Thoracic aorta (tissue), 2 donors: ENCODE measurements around the gene STON2. TPM values are rescaled to one million over a fixed set of nuclear protein-coding genes. Genes with fewer than 3 reads are reported as not detected.

ENCODE experiments used
- ATAC-seq: fragments of 150-250 bp; one replicate; pipeline ENCODE4 v1.8.0; 2017; ENCODE audit warnings: low read depth; ENCODE audit not compliant: insufficient number of reproducible peaks, low FRiP score
- DNase-seq: peaks from one replicate; pipeline ENCODE4 v3.0.0-alpha.2; 2020; ENCODE audit warnings: low spot score
- H3K27ac ChIP-seq, 2 donors: fragments of 200-600 bp; sonication (generic); 1 replicate in 1 of 2; 2 replicates in 1 of 2; pipeline ENCODE4 v1.5.1; 2016; ENCODE audit warnings: mild to moderate bottlenecking in 2 of 2, moderate library complexity in 2 of 2
- H3K27me3 ChIP-seq: fragments of 200-600 bp; sonication (generic); replicated peaks from 2 replicates; pipeline ENCODE4 v1.6.0; 2016; ENCODE audit warnings: mild to moderate bottlenecking; ENCODE audit not compliant: insufficient read depth
- H3K36me3 ChIP-seq: fragments of 200-600 bp; sonication (generic); one replicate; pipeline ENCODE4 v1.5.1; 2016
- H3K4me1 ChIP-seq, 2 donors: fragments of 200-600 bp; sonication (generic); 1 replicate in 1 of 2; 2 replicates in 1 of 2; pipeline versions ENCODE4 v1.5.1 to v1.6.0; 2016; ENCODE audit warnings: low read depth in 2 of 2, mild to moderate bottlenecking in 1 of 2; ENCODE audit not compliant: control insufficient read depth in 1 of 2
- H3K4me3 ChIP-seq: fragments of 200-600 bp; sonication (generic); 2 replicates; pipeline ENCODE4 v1.5.1; 2016; ENCODE audit warnings: mild to moderate bottlenecking
- H3K9me3 ChIP-seq: fragments of 200-600 bp; sonication (generic); 2 replicates; pipeline ENCODE4 v1.5.1; 2016
- CTCF ChIP-seq: fragments of 200-600 bp; sonication (generic); IDR thresholded peaks from one replicate; pipeline ENCODE4 v1.5.1; 2019; ENCODE audit warnings: antibody characterized with exemption
- total RNA-seq, 2 donors: library from RNA; depleted of rRNA; stranded (reverse); fragments of >200 nt; gene quantifications; one replicate each; pipeline versions ENCODE4 v1.1.0 to v1.2.3, GENCODE V29; 2016

STON2 gene
- total RNA-seq, 2 donors from 2014 or later = 8.1 to 10.4 TPM

GRCh38 chr14:81298911-81299310 is 101.2 kb downstream of the STON2 start:
- ATAC-seq (no peak), DNase-seq (no peak)
- Histone ChIP-seq H3K4me1 (no peaks in the 10 kb centered on the region), H3K27me3 (no peaks in the 10 kb centered on the region), H3K27ac (no peak overlapping the region), H3K36me3 (no peaks in the 10 kb centered on the region), H3K4me3 (no peak overlapping the region), H3K9me3 (no peaks in the 10 kb centered on the region)
- no peak for TF ChIP-seq CTCF

GRCh38 chr14:81298122-81298521 is 102.0 kb downstream of the STON2 start:
- Histone ChIP-seq H3K36me3 (no peaks in the 10 kb centered on the region), H3K4me1 (no peaks in the 10 kb centered on the region), H3K9me3 (no peaks in the 10 kb centered on the region), H3K27me3 (no peaks in the 10 kb centered on the region), H3K27ac (no peak overlapping the region), H3K4me3 (no peak overlapping the region)
- TF ChIP-seq CTCF = no peak
- DNase-seq = no peak
- no peak for ATAC-seq

- Histone ChIP-seq H3K27ac (no peak overlapping the region), H3K4me1 (no peaks in the 10 kb centered on the region), H3K9me3 (no peaks in the 10 kb centered on the region), H3K4me3 (no peak overlapping the region), H3K27me3 (no peaks in the 10 kb centered on the region), H3K36me3 (no peaks in the 10 kb centered on the region)
- DNase-seq (no peak), ATAC-seq (no peak)
- TF ChIP-seq CTCF = no peak
Observed at GRCh38 chr14:81295958-81296923, 103.9 kb downstream of the STON2 start.

- H3K36me3 ChIP-seq = no peaks in the 10 kb centered on the region
- H3K9me3 ChIP-seq = no peaks in the 10 kb centered on the region
- no peak overlapping the region for H3K4me3 ChIP-seq
- no peaks in the 10 kb centered on the region for H3K4me1 ChIP-seq
- no peak overlapping the region for H3K27ac ChIP-seq
- DNase-seq = no peak
- no peak for ATAC-seq
- no peak for TF ChIP-seq CTCF
- H3K27me3 ChIP-seq = no peaks in the 10 kb centered on the region
Observed at GRCh38 chr14:81289516-81289915, 110.6 kb downstream of the STON2 start.

- TF ChIP-seq CTCF = no peak
- H3K4me3 ChIP-seq = no peak overlapping the region
- H3K27me3 ChIP-seq = no peaks in the 10 kb centered on the region
- no peaks in the 10 kb centered on the region for H3K36me3 ChIP-seq
- DNase-seq (no peak), ATAC-seq (no peak)
- no peak overlapping the region for H3K27ac ChIP-seq
- H3K9me3 ChIP-seq = no peaks in the 10 kb centered on the region
- H3K4me1 ChIP-seq = no peaks in the 10 kb centered on the region
Observed at GRCh38 chr14:81286574-81287370, 113.4 kb downstream of the STON2 start.
